ENCODE data around the gene SUGP2.
"Not testable (repeated sequence)": the region's sequence is repeated elsewhere in the genome, so short reads cannot be mapped to it uniquely, and the experiment has no call there.

The SUGP2 gene

DNA sequence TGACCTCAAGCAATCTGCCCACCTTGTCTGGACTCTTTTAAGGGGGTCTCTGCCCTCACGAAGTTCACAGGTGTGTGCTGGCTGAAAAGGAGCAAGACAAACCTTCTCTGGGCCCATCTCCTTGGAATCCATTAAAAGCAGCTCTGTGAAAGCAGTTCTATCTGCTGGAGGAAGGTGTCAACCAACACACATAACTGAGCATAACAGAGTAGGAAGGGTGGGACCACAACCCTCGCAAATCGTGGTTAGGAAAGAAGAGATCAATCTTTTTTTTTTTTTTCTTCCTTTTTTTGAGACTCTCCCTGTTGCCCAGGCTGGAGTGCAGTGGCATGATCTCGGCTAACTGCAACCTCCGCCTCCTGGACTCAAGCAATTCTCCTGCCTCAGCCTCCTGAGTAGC is 1.4 kb downstream of the SUGP2 start:
- no peak for DNase-seq (ENCODE audit: low read depth)

DNA sequence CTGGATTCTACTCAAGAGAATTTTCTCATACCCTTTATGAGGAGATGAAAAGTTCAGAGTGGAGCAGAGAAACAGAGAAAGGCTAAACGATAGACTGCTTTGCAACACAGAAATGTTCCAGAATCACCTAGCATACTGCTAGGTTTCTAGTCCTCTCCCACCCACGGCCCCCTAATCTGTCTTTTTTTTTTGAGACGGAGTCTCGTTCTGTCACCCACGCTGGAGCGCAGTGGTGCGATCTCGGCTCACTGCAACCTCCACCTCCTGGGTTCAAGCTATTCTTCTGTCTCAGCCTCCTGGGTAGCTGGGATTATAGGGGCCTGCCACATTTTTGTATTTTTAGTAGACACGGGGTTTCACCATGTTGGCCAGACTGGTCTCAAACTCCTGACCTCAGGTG is 4.8 kb downstream of the SUGP2 start:
- DNase-seq (ENCODE audit: low read depth), result no peak

DNA sequence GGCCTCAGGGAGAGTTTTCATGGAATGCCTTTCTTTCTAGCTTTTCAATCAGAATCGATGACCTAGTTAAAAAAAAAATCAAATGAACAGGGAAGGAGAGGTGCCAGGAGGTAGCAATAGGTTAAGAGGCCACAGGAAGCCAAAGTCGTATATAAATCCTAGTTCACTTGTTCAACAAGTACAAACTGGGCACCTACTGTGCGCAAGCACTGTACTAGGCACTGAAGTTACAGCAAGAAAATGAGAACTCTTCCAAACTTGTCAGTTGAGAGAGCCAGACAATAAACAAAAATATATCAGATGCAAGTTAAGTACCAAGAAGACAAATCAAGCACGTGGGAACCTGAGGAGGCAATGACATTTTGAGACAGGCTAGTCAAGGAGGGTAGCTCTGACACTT is 6.1 kb downstream of the SUGP2 start:
- DNase-seq (ENCODE audit: low read depth), result no peak

DNA sequence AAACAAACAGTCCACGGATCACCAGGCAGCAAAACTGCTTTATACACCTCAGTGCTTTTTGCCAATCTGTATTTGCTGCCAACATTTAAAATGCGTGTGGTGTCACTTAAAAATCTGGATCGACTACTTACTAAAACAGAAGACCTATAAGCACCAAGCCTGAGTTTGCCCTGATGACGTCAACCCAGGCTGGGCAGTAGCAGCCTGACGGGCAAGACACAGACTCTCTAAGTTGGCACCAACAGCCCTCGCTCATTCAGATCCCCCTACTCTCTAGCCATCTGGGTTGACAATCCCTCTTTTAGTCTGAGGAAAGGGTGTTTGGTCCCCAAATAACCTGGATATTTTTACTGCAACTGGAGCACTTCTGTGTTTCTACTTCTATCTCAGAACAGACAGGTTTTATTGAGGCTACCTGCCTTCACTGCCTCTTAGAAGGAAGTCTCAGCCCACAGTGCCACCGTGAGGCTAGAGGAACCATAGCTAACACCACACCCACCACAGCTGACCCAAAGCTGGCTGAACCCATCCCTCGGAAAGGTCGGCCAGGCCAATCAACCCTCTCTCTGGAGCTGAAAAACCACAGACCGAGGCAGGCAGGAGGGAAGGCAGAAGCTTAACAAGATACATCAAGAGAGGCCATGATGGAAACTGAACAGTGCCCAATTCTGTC is 6.9 kb downstream of the SUGP2 start:
- DNase-seq (ENCODE audit: low read depth), result no peak

DNA sequence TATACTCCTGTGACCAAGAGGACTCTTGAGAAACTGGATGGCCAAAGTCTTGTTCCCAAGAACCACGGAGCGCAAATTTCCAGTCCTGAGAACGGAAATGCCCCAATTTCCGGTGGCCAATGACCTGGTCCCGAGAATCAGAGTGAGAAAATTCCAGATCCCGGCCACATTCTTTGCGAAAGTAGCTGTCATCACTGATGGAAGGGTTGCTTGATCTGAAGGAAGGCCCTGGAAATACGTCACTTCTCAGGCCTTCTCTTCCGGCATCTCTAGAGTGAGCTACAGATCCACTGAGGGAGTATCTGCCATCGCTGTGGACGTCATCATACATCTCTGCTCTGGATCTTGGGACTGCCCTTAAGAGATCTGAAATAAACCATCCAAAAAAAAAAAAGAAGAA is 7.5 kb downstream of the SUGP2 start:
- DNase-seq (ENCODE audit: low read depth), result no peak

DNA sequence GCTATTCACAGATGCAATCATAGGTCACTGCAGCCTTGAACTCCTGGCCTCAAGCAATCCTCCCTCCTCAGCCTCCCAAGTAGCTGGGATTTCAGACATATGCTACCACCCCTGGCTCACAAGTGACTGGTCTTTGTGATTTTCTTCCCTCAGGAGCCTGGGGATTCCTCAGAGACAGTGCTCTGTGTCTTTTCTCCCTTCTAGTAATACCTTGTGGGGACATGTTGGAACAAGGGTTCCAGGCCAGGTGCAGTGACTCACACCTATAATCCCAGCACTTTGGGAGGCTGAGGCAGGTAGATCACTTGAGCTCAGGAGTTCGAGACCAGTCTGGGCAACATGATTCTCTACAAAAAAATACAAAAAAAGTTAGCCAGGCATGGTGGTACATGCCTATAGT is 9.9 kb downstream of the SUGP2 start:
- DNase-seq (ENCODE audit: low read depth), result not testable (repeated sequence)

DNA sequence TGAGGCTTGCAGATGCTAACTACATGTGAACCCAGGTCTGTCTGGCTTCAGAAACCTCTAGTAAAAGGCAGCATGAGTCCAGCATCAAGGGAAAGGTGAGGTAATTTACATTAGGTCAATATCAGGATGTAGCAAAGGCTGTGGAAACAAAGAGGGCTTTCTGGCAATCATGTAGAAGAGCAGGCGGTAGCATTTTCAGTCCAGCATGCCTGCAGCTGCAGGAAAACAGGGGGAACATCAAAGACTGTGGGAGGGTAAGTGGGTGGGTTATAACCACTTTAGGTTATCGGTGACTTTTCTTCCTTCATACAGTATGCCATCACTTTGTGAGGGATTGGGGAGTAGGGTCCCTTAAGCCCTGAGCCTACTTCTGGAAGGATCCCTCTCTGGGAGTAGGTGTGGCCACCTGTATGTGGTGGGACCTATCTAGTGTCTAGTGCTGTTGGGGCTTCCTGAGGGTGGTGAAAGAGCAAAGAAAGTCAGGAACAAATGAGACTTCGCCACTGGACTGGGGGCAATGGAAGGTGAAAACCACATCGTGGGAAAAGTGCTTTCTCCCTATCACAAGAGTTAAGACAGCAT is 10.8 kb downstream of the SUGP2 start:
- DNase-seq (ENCODE audit: low read depth), result no peak

DNA sequence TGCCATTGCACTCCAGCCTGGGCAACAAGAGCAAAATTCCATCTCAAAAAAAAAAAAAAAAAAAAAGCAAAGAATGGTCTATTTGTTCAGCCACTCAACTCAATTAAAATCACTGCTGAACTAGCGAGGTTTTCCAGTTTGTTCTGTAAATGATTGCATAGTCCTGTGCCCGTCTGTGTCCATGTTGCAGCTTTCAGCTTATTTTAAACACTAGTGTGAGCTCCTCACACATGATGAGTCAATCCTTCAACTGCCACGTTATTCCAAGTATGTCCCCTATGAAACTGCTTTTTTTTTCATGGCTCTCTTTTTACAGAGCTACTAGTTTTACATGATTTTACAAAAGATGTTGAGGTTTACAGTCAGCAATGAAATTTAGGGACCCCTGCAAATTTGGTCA is 12.2 kb downstream of the SUGP2 start:
- no peak for DNase-seq (ENCODE audit: low read depth)

DNA sequence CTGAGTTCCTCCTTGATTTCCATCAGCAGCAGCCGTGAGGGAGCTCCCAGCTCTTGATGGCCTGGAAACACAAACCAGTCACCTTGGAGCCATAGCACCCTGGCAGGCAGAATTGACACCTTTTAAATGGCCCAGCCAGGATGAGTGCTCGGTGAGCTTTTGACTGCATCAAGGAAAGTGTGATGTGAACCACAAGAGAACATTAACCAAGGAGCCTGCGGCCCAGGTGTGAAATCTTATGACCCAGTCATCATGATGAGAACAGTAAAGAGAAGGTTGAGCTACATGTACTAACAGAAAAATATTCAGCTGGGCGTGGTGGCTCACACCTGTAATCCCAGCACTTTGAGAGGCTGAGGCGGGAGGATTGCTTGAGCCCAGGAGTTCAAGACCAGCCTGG is 22.8 kb downstream of the SUGP2 start:
- DNase-seq (ENCODE audit: low read depth), result no peak

DNA sequence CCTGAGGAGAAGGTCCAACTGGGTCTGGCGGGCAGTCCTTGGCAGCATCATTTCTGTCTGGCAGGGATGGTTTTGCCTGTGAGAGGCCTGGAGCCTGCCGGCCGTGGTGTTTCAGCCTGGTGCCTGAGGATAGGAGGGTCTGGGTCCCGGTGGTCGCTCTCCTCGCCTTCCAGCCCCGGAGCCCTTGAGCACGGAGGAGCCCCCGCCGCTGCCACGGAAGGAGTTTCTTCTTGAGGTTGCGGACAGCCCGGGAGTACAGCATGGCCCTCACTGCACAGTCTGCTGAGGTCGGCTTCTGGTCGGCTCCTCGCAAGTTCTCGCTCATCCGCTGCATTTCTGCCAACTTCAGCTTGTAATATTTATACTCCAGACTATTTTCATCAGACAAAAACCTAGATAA is 23.4 kb downstream of the SUGP2 start:
- DNase-seq (ENCODE audit: low read depth), result no peak

DNA sequence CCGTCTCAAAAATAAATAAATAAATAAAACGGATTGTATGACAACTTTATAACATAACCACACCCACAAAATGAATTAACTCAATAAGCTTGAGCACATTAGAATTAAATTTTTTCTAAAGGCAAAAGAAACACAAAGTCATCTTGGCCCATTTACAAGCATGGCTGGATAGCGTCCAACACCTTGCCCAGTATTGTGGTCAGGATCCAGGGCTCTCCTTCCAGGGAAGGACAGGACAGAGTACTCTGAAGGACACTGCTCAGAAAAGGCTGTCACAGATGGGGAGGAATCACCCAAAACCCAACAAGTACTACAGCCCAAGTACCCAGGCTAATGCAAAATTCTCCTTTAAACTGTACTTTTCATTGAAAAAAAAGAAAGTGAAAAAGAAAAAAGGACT is 27.1 kb downstream of the SUGP2 start:
- no peak for DNase-seq (ENCODE audit: low read depth)

DNA sequence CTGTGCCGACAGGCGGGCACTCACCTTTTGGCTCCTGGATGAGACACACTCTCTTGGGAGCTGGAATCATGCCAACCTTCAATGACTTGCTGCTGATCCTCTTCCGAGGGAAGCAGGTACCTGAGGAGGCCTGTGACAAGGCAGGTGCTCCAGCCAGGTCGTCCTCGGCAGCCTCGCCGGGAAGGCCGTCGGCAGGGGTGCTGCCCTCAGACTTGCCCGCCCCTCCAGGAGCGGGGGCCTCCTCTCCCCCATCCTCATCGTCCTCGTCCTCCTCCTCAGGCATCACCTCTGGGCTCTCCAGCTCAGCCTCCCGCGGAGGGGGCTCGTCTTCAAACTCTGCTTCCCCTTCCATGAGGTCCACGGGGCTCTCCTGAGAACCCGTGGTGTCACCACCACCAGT is 29.2 kb downstream of the SUGP2 start:
- no peak for DNase-seq (ENCODE audit: low read depth)

DNA sequence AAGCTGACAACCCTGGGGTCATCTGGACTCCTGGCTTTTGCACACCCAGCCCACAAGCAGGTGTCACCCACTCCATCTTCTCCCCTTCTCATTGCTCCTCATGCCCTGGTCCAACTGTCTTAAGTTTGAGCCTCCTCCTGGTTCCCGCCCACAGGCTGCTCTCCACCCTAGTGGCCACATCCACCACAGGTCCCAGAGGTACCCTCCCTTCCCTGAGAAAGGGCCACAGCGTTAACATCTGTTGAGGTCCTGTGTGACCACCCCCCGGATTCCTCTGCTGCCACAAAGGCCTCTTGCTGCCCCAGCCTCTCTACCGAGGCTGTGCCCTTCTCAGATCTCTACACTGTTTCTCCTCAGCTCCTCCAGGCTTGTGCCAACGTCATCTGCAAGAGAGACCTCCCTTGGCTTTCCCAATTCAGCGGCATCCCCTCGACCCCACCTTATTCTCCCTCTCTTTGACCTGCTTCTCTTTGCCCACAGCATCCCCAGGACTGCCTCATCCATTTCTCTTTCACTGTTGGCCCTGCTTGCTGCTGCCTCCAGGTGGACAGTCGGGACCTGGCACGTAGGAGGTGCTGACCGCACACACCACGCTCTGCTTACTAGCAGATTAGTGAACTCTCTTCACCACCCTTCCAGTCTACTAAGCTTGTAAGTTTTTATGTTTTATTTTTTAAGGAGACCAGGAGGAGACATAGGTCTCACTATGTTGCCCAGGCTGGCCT is 33.3 kb downstream of the SUGP2 start:
- no peak for DNase-seq (ENCODE audit: low read depth)

DNA sequence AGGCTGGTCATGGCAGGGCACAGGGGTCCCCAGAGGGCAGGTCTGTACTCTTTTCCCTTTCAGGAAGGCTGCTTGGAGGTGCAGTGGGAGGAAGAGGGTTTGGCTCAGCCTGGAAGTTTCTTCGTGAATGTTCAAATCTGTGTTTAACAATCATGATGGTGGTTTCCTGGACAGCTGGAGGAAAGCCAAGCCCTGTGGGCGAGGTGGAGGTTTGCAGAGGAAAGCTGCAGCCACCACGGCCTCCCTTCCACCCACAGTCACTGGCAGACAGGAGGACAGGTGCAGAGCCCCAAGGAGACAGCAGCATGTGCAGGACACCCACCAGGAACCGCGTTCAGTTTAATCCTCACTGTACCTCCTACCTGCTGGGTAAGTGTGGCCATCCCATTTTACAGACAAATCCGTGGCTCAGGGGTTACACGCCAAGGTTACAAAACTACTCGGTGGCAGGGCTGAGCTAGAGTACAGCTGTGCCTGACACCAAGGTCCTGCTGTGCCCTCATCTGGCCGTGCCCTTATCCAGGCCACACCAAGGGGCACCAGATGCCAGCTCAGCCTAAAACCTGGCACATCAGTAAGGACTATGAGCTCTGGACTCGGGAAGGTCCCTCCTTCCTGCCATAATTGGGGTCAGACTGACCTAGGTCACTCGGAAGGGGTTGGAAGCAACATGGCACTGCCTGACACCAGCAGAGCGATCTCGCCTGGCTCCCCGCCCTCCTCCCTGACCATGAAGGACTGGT is 34.1 kb downstream of the SUGP2 start:
- DNase-seq (ENCODE audit: low read depth), result no peak

DNA sequence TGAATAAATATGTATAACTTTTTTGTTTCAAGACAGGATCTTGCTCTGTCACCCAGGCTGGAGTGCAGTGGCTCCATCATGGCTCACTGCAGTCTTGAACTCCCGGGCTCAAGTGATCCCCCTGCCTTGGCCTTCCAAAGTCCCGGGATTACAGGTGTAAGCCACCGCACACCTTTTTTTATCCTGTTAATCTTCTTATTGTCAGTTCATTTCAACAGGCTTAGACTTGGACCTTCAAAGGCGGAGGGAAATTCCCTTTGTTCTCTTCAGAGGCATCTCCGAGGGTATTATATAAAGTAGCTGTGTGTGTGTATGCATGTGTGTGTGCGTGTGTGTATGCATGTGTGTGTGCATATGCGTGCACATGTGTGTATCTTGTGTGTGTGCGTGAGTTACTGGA is 35.0 kb downstream of the SUGP2 start:
- DNase-seq (ENCODE audit: low read depth), result no peak

DNA sequence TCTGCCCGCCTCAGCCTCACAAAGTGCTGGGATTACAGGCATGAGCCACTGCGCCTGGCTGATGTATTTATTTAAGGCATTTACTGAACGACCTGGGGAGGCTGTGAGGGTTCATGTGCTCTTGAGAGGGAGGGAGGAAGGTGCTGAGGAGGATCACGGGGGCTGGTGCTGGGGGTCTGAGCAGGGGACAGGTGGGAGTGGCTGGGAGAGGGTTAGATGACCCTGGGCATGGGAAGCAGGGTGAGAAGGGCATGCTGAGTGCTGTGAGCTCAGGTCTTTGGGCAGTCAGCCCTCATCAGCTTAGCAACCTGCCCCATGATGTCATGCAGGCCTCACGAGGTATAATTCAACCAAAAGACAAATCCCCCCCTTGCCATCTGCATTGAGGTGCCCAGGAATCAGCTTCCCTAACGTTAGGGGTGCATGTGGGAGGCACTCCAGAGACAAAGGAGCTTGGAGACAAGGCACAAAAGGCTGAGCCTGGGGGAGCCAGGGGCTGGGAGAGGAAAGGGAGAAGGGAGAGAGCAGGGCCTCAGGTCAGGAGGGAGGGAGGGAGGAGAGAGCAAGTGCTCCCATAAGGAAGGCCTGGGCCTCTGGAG is 36.4 kb downstream of the SUGP2 start:
- no peak for DNase-seq (ENCODE audit: low read depth)

DNA sequence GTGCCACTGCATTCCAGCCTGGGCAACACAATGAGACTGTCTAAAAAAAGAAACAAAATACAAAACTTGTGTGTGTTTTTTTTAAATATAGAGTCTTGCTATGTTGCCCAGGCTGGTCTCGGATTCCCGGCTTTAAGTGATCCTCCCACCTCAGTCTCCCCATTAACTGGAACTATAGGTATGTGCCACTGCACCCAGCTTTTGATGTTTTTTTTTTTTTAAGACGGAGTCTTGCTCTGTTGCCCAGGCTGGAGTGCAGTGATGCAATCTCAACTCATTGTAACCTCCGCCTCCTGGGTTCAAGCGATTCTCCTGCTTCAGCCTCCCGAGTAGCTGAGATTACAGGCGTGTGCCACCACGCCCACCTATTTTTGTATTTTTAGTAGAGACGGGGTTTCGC is 37.0 kb downstream of the SUGP2 start:
- no peak for DNase-seq (ENCODE audit: low read depth)

DNA sequence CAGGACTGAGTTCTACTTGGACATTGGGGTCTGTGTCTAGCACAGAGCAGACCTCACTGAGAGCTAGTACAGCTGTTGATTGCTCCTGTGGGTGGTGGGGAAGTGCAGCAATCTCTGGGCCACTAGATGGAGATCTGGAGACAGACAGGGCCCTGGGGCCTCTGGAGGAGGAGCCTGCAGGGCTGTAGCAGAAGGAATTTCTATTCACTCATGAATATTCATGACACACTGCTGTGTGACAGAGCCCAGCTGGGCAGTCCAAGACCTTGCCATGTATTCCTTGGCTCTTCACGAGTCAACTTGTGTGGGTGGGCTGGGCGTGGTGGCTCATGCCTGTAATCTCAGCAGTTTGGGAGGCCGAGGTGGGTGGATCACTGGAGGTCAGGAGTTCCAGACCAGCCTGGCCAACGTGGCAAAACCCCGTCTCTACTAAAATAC is 37.5 kb downstream of the SUGP2 start:
- DNase-seq (ENCODE audit: low read depth), result no peak

DNA sequence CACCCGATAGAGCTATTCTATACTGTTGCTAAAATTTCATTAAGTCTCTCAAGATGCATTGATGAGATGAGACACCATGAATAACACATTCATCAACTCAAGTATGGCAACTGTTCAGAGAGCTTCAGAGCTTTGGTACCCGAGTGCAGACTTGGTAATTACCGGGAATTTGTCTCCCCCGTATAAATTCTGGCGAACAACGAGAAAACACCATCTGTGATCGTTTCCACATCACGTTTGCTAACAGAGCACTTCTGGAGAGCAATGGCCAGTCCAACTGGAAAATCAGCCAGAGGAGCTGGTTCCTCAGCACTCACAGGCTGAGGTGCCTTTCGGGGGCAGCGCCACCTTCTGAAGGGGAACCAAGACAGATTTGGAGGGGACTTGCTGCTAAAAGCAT is 40.2 kb downstream of the SUGP2 start:
- no peak for DNase-seq (ENCODE audit: low read depth)

DNA sequence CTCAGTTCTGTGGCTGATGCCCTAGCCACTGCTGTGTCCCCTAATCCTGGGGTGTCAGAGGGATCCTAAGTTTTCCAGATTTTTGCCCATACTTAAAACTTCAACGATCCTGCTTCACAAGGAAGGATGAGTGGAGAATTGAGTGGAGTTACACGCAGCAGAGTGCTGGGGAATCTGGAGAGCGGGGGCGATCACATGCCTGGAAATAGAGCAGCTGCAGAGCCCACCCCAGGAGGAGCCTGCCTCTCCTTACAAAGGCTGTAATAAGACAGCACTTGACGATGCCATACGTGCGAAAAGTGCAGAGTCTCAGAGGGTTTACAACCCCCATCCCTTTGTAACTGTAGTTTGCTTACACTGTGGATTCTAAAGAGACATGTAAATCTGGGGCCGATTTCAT is 40.6 kb downstream of the SUGP2 start:
- no peak for DNase-seq (ENCODE audit: low read depth)

DNA sequence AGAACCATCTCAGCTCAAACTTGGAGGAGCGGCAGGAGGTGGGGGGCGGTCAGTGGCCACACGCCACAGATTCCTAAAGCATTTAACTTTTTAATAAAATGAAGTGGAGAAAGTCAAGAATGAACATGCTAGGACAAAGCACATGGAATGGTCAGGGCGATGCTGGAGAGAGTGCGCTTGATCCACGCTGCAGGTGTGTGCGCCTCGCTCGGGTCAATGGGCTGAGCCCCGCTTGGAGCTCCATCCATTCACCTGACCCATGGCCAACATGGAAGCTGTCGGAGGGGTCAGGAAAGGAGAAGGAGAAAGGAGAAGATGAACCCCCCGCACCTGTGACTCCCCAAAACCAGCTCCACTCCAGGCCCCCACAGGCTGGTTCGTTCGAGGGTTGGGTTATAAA is 41.8 kb downstream of the SUGP2 start:
- no peak for DNase-seq (ENCODE audit: low read depth)

DNA sequence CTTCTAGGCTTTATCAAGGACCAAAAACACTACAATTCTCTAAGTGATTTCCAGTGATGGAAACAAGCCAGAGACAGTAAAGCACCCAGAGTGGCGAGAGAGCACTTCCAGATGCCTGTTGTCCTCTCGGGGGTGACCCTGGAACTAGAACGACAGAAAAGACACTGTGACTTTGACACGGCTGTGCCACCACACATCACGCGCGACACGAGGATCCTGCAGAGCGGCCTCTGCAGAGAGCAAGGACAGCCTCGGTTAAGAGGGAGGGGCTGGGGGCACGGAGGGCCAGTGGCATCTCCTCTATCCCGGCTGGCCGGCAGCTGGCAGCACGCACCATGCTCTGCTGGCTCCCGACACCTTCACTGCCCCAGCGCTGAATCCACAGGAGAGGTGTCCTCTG is 42.3 kb downstream of the SUGP2 start:
- DNase-seq (ENCODE audit: low read depth), result no peak

Data from stimulated activated CD8-positive, alpha-beta memory T cell treated with anti-CD3 and anti-CD28 coated beads, Interleukin-15, amount 100 ng/mL, for 1 hour (primary cell).